Right atrium auricular region (tissue), 2 donors: ENCODE results near the gene ITGB6. TPM values are rescaled to one million over a fixed set of nuclear protein-coding genes. Genes with fewer than 3 reads are reported as not detected.

Experiments used
- DNase-seq: peaks from one replicate; pipeline ENCODE4 v3.0.0-alpha.2; 2019; ENCODE audit warnings: low spot score
- H3K27ac ChIP-seq, 2 donors: fragments of 200-600 bp; sonication (generic); 1 replicate in 1 of 2; 2 replicates in 1 of 2; pipeline ENCODE4 v1.5.1; 2016 to 2019
- H3K27me3 ChIP-seq, 2 donors: fragments of 200-600 bp; sonication (generic); one replicate each; pipeline versions ENCODE4 v1.5.1 to v1.6.0; 2017 to 2019
- H3K36me3 ChIP-seq: fragments of 200-600 bp; sonication (generic); one replicate; pipeline ENCODE4 v1.5.1; 2016
- H3K4me1 ChIP-seq, 2 donors: fragments of 200-600 bp; sonication (generic); one replicate each; pipeline versions ENCODE4 v1.5.1 to v1.6.0; 2017 to 2019
- H3K4me3 ChIP-seq, 2 donors: fragments of 200-600 bp; sonication (generic); 1 replicate in 1 of 2; 2 replicates in 1 of 2; pipeline ENCODE4 v1.5.1; 2017 to 2019; ENCODE audit warnings: mild to moderate bottlenecking in 1 of 2, moderate library complexity in 1 of 2
- H3K9me3 ChIP-seq, 2 donors: fragments of 200-600 bp; sonication (generic); one replicate each; pipeline ENCODE4 v1.5.1; 2019
- CTCF ChIP-seq, 2 donors: fragments of 200-600 bp; sonication (generic); IDR thresholded peaks; one replicate each; pipeline ENCODE4 v1.5.1; 2019; ENCODE audit warnings: antibody characterized with exemption in 2 of 2
- total RNA-seq, 2 donors: library from RNA; depleted of rRNA; stranded (reverse); fragments of >200 nt; gene quantifications; one replicate each; pipeline ENCODE4 v1.1.0, GENCODE V29; 2016

Gene ITGB6
- total RNA-seq, 2 donors from 2014 or later: 0.20 to 0.30 TPM

- Histone ChIP-seq H3K9me3 (no peaks in the 10 kb centered on the region), H3K4me1 (no peaks in the 10 kb centered on the region), H3K27me3 (no peaks in the 10 kb centered on the region), H3K4me3 (no peak overlapping the region), H3K27ac (no peak overlapping the region), H3K36me3 (no peaks in the 10 kb centered on the region)
- no peak for TF ChIP-seq CTCF (IDR thresholded peaks at IDR 0.05)
- DNase-seq: no peak
Observed at GRCh38 chr2:160167089-160167740, 32.9 kb downstream of the ITGB6 start.

GRCh38 chr2:160165996-160166395 is 34.1 kb downstream of the ITGB6 start:
- Histone ChIP-seq H3K4me1 (no peaks in the 10 kb centered on the region), H3K9me3 (no peaks in the 10 kb centered on the region), H3K36me3 (no peaks in the 10 kb centered on the region), H3K27ac (no peak overlapping the region), H3K27me3 (no peaks in the 10 kb centered on the region), H3K4me3 (no peak overlapping the region)
- TF ChIP-seq CTCF (IDR thresholded peaks at IDR 0.05): no peak
- DNase-seq: no peak

- H3K9me3 ChIP-seq: no peaks in the 10 kb centered on the region
- no peak for DNase-seq
- H3K4me3 ChIP-seq: no peak overlapping the region
- H3K36me3 ChIP-seq: no peaks in the 10 kb centered on the region
- no peak overlapping the region for H3K27ac ChIP-seq
- no peak for TF ChIP-seq CTCF (IDR thresholded peaks at IDR 0.05)
- no peaks in the 10 kb centered on the region for H3K4me1 ChIP-seq
- no peaks in the 10 kb centered on the region for H3K27me3 ChIP-seq
Observed at GRCh38 chr2:160165081-160165480, 35.0 kb downstream of the ITGB6 start.

- Histone ChIP-seq H3K9me3 (no peaks in the 10 kb centered on the region), H3K4me1 (peaks cover 0 to 19% of the 10 kb centered on the region in 2 donors), H3K27ac (no peak overlapping the region), H3K36me3 (no peaks in the 10 kb centered on the region), H3K4me3 (no peak overlapping the region), H3K27me3 (no peaks in the 10 kb centered on the region)
- no peak for DNase-seq
- TF ChIP-seq CTCF (IDR thresholded peaks at IDR 0.05): no peak
Observed at GRCh38 chr2:160157861-160158829, 41.9 kb downstream of the ITGB6 start.

GRCh38 chr2:160156665-160157064 is 43.4 kb downstream of the ITGB6 start:
- Histone ChIP-seq H3K4me3 (no peak overlapping the region), H3K9me3 (no peaks in the 10 kb centered on the region), H3K4me1 (peaks cover 0 to 19% of the 10 kb centered on the region in 2 donors), H3K27ac (no peak overlapping the region), H3K36me3 (no peaks in the 10 kb centered on the region), H3K27me3 (no peaks in the 10 kb centered on the region)
- TF ChIP-seq CTCF (IDR thresholded peaks at IDR 0.05): no peak
- no peak for DNase-seq
